ENCODE data around the gene HID1.
A peak's percentile ranks its signal among the peaks of the same experiment; 100 is the strongest.
"Not testable (repeated sequence)": the region's sequence is repeated elsewhere in the genome, so short reads cannot be mapped to it uniquely, and the experiment has no call there.

Gene HID1

DNA sequence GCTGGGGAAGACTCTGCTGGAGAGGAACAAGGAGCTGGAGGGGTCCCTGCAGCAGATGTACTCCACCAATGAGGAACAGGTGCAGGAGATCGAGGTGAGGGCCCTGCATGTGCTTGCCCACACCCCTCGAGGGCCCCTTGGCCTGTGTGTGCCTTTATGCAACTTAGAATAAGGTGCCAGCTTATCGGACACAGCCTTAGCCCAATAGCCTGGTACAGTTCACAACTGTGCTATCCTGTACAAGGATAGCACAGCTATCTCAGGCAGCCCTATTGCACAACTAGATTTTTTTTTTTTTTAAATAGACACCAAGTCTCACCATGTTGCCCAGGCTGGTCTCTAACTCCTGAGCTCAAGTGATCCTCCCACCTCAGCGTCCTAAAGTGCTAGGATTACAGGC lies 27.0 kb upstream of the HID1 start:
- no peak for DNase-seq

- no peak for DNase-seq
Observed at GRCh38 chr17:74998783-74999182, 26.2 kb upstream of the HID1 start.

GRCh38 chr17:74995847-74996246 lies 23.3 kb upstream of the HID1 start:
- no peak for DNase-seq

- no peak for DNase-seq
Observed at GRCh38 chr17:74994440-74994839, 21.9 kb upstream of the HID1 start.

- DNase-seq = no peak
Observed at GRCh38 chr17:74992223-74992622, 19.7 kb upstream of the HID1 start.

DNA sequence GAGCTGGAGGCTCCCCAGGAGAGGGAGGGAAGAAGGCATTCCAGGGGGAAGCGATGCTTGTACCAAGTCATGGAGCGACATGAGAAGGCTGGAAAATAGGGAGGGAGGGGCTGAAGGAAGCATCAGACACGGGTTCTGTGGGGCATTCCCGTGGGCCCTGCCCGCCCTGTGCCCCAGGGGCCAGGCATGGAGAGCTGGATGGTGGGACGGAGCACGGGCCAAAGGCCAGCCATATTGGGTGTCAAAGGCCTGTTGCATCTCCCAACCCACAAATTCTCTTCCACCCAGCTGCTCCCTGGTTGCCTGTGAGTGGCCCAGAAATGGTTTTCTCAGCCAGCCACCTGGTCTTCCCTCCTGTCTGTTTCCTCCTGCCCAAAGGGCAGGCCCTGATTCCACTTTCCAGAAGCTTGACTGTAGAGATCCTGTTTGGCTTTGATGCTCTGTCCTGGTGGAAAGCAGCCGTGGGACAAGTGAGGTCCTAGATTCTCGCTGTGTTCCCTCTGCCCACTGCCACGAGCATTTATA lies 18.1 kb upstream of the HID1 start:
- no peak for DNase-seq

- DNase-seq = no peak
Observed at GRCh38 chr17:74987909-74988711, 15.6 kb upstream of the HID1 start.

DNA sequence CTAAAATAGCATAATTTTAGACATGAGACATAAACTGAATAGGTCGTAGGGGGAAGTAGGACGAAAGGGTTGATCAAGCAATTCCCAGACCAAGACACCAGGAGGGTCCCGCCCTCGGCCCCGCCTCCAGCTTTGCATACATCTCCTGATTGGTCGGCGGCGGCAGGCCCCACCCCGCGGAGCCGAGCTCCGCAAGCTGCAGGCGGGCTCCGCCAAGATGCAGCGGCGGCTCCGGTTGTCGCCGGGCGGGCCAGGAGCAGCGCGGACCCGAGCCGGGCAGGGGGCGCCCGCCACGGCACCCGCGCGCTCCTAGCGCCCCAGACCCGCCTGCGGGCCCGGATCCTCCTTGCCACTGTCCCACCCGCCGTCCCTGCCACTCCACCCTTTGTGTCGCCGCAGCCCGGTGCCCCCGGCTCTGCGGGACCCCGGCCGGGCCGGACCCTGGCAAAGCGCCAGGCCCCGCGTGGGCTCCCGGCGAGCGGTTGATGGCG lies 14.9 kb upstream of the HID1 start, which contains the start of gene CDR2L:
Gene CDR2L, plus strand, starts transcription at position 215 of the 491 bp plus-strand sequence. CDS start 412 bp downstream, outside the sequence.
- peak; percentile 91 to 93 for DNase-seq

DNA sequence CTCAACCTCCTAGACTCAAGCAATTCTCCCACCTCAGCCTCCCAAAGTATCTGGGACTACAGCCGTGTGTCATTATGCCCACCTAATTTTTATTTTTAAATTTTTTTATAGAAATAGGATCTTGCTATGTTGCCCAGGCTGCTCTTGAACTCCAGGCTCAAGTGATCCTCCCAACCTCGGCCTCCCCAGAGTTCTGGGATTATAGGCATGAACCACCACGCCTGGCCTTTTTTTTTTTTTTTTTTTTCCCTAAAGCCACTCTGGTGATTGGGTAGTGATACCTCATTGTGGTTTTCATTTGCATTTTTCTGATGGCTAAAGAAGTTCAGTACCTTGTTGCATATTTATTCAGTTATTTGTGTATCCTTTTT lies 13.6 kb upstream of the HID1 start:
- DNase-seq = no peak

- not testable (repeated sequence) for DNase-seq
Observed at GRCh38 chr17:74982663-74983313, 10.2 kb upstream of the HID1 start.

GRCh38 chr17:74981979-74982662 lies 9.6 kb upstream of the HID1 start:
- peak; percentile 74 to 86 for DNase-seq

DNA sequence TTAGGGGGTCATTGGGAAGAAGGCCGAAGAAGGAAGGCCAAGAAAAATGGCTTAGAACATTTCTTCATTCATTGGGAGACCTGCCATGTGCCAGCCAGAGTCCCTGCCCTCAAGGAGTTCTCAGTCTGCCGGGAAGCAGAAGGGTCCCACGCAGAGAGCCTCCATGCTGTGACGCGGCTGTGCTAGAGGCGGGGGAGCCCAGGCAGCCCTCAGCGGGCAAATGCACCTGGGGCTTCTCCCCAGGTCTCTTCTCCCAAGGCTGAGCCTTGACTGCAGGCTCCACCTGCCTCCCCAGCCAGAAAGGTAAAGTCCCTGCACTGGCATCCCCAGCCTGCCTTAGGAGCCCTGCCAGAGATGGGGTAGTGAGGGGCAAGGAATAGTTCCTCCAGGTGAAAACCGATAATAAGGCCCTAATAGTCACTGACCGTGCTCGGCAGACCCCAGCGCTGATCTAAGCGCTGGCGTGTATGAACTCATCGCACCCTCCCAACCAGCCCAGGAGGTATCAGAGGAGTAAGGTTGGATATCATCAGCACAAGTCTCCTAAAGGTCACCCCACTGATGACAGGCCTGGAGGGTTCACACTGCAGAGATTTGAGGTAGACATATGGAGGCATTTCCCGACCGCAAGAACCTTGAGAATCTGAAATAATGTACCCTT lies 8.9 kb upstream of the HID1 start:
- no peak for DNase-seq

GRCh38 chr17:74979408-74980146 lies 7.0 kb upstream of the HID1 start:
- DNase-seq = no peak

DNA sequence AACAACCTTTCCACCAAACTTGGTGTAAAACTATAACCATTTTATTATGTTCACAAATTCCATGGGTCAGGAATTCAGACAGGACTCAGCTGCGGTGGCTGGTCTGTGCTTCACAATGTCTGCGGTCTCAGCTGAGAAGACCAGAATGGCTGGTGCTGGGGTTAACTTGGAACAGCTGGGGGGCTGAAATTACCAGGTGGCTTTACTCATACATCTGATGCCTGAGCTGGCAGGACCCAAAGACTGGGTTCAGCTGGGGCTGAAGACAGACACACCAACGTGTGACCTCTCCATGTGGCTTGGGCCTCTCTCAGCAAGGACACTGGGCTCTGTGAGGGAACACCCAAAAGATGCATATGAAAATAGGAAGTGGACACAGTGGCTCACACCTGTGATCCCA lies 5.7 kb upstream of the HID1 start:
- DNase-seq = no peak

DNA sequence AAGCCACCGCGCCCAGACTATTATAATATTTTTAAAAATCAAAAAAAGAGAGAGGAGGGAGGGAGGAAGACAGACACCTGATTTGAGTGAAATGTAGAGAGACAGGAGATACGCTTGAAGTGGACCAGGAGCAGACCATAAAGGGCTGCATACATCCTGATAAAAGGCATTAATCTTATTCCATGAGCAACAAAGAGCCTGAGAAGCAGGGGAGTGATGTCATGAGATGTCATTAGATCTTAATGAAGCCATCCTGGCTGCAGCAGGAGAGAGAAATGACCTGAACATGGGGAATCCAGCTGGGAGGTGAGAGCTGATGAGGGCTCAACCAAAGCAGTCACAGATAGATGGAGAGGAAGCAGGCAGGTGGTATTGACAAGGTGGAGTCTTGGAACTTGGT lies 5.2 kb upstream of the HID1 start:
- no peak for DNase-seq

DNA sequence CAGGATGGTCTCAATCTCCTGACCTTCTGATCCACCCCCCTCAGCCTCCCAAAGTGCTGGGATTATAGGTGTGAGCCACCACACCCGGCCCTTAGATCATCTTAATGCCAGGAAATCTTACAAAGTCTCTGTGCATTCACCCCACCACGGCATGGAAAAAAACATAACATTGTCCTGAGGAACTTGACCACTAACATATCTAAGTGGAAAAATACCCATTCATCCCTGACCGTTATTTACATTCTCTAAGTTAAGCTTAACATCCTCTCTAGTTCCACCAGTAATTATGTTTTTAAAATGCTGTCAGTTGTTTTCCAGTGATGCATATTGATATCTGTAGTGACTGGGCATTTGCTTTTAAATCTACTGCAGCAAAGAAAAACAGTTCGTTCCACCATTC lies 3.4 kb upstream of the HID1 start:
- no peak for DNase-seq

GRCh38 chr17:74972973-74973328 lies 392 bp upstream of the HID1 start:
- DNase-seq = no peak

GRCh38 chr17:74971842-74972106 lies 785 bp downstream of the HID1 start:
- no peak for DNase-seq

DNA sequence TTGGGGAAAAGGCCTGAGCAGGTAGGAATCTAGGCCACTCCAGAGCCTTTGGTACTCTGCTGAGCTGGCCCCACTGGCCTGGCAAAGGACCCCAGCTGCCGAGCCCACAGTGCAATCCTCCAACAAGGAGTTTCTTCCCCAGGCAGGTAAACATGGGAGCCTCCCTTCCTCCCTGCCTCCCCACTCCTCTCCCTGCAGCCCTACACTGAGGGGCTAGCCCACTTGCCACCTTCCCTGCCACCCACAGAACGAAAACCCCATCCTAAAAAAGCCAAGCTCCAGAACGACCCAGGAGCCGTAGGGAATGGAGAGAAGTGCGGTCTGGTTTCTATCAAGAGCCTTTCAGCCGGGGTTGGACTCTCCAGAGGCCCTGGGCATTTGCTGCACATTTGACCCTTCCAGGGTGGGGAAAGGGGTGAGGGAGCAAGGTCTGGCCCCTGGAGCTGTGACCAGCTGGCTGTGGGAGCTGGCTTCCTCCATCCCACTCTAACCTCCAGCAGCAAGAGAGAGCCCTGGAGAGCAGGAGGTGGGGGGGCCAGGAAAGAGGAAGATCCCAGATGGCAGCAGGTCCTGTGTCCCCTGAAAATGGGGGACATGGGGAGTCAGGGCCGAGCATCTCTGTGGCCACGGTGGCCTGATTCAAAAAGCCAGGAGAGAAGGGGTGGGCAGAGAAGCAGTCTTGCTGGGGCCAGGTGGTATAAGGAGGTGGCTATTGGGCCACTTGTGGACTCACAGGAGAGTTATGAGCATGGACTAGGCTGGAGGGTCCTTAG lies 1.3 kb downstream of the HID1 start:
- no peak for DNase-seq

DNA sequence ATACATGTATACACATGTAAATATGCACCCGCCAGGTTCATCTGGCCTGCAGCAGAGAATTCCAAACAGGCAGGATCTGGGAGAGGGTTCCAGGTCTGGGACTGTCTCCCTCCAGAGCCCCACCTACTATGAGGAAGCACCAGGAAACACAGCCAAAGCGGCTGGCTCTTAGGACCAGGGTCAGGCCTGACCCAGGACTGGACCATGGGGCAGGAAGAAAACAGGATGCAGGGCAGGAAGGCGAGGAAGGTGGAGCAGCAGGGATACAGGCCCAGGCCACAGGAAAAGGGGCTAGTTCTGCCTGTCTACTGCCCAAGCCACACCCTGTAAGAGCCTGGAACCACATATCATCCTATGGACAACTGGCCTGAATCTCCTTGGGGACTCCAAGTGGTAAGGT lies 2.2 kb downstream of the HID1 start:
- DNase-seq = no peak

- DNase-seq = not testable (repeated sequence)
Observed at GRCh38 chr17:74969501-74969900, 3.1 kb downstream of the HID1 start.

- DNase-seq = no peak
Observed at GRCh38 chr17:74968361-74968780, 4.2 kb downstream of the HID1 start.
